ENCODE measurements around the gene CHAC1. TPM values are rescaled to one million over a fixed set of nuclear protein-coding genes. Genes with fewer than 3 reads are reported as not detected.

CHAC1 gene
- total RNA-seq, 6 experiments from 2014 or later: 0.22 to 11.6 (median 0.97) TPM

- no peak for DNase-seq
- Histone ChIP-seq H3K27ac (no peak overlapping the region), H3K9me3 (no peaks in the 10 kb centered on the region), H3K27me3 (peaks cover 0 to 21% of the 10 kb centered on the region in 2 donors), H3K4me1 (peaks cover 0 to 46% (median 19%) of the 10 kb centered on the region in 4 donors), H3K36me3 (no peaks in the 10 kb centered on the region), H3K4me3 (no peak overlapping the region)
- no peak for TF ChIP-seq POLR2A (IDR thresholded peaks at IDR 0.05)
- no peak for TF ChIP-seq CTCF (IDR thresholded peaks at IDR 0.05)
- peak in 3 of 4 donors; percentile 2 to 17 (median 3) for ATAC-seq
- WGBS (ENCODE audit: insufficient coverage, low coverage, low lambda C conversion rate, missing lambda C conversion rate): 20% methylated on average over 3 of the region's 61 CpGs
- intact Hi-C loops (cut with DNase I): no loop called here
Measured at GRCh38 chr15:40925863-40926658, 27.2 kb upstream of the CHAC1 start.

GRCh38 chr15:40926659-40927494 is 26.4 kb upstream of the CHAC1 start:
- Histone ChIP-seq H3K4me3 (no peak overlapping the region), H3K36me3 (no peaks in the 10 kb centered on the region), H3K27me3 (peaks cover 0 to 21% of the 10 kb centered on the region in 2 donors), H3K4me1 (peaks cover 0 to 46% (median 19%) of the 10 kb centered on the region in 4 donors), H3K9me3 (no peaks in the 10 kb centered on the region), H3K27ac (no peak overlapping the region)
- ATAC-seq (no peak), DNase-seq (no peak)
- no peak for TF ChIP-seq CTCF (IDR thresholded peaks at IDR 0.05)
- no peak for TF ChIP-seq POLR2A (IDR thresholded peaks at IDR 0.05)
- 22% methylated on average over 10 of the region's 33 CpGs for WGBS (ENCODE audit: insufficient coverage, low coverage, low lambda C conversion rate, missing lambda C conversion rate)
- intact Hi-C loops (cut with DNase I): no loop called here

GRCh38 chr15:40927495-40927872 is 25.8 kb upstream of the CHAC1 start:
- TF ChIP-seq POLR2A (IDR thresholded peaks at IDR 0.05) (no peak), CTCF (IDR thresholded peaks at IDR 0.05) (no peak)
- no peaks in the 10 kb centered on the region for H3K36me3 ChIP-seq
- peaks cover 0 to 21% of the 10 kb centered on the region in 2 donors for H3K27me3 ChIP-seq
- intact Hi-C loops (cut with DNase I): no loop called here
- WGBS (ENCODE audit: insufficient coverage, low coverage, low lambda C conversion rate, missing lambda C conversion rate): 7% methylated on average over 8 of the region's 24 CpGs
- ATAC-seq (no peak), DNase-seq (no peak)
- H3K27ac ChIP-seq: no peak overlapping the region
- H3K9me3 ChIP-seq: no peaks in the 10 kb centered on the region
- no peak overlapping the region for H3K4me3 ChIP-seq
- peaks cover 0 to 52% (median 21%) of the 10 kb centered on the region in 4 donors for H3K4me1 ChIP-seq

- Histone ChIP-seq H3K9me3 (no peaks in the 10 kb centered on the region), H3K36me3 (no peaks in the 10 kb centered on the region), H3K4me1 (peaks cover 0 to 57% (median 24%) of the 10 kb centered on the region in 4 donors), H3K4me3 (peak overlapping the region in 2 of 3 donors; percentile 42 to 43), H3K27ac (no peak overlapping the region), H3K27me3 (peaks cover 0 to 21% of the 10 kb centered on the region in 2 donors)
- intact Hi-C loops (cut with DNase I): no loop called here
- no peak for DNase-seq
- TF ChIP-seq CTCF (IDR thresholded peaks at IDR 0.05): no peak
- no peak for TF ChIP-seq POLR2A (IDR thresholded peaks at IDR 0.05)
- ATAC-seq: no peak
- WGBS (ENCODE audit: insufficient coverage, low coverage, low lambda C conversion rate, missing lambda C conversion rate): 2% methylated on average over 18 of the region's 68 CpGs
Measured at GRCh38 chr15:40927873-40928806, 25.1 kb upstream of the CHAC1 start.

Measured in right lobe of liver (tissue), 6 donors.